ENCODE data around the gene PIP4K2C.
"Not testable (repeated sequence)": the region's sequence is repeated elsewhere in the genome, so short reads cannot be mapped to it uniquely, and the experiment has no call there.

The PIP4K2C gene

GRCh38 chr12:57623811-57624390, 32.9 kb downstream of the PIP4K2C start:
- no peak for DNase-seq

- no peak for DNase-seq
Measured at GRCh38 chr12:57624441-57625220, 33.6 kb downstream of the PIP4K2C start.

- no peak for DNase-seq
Measured at GRCh38 chr12:57625261-57626032, 34.5 kb downstream of the PIP4K2C start.

- no peak for DNase-seq
Measured at GRCh38 chr12:57626111-57626920, 35.3 kb downstream of the PIP4K2C start.

- DNase-seq, result no peak
Measured at GRCh38 chr12:57626921-57627445, 36.0 kb downstream of the PIP4K2C start.

GRCh38 chr12:57627501-57628279, 36.7 kb downstream of the PIP4K2C start:
- no peak for DNase-seq

- no peak for DNase-seq
Measured at GRCh38 chr12:57628280-57629191, 37.5 kb downstream of the PIP4K2C start.

GRCh38 chr12:57629897-57630471, 39.0 kb downstream of the PIP4K2C start:
- DNase-seq, result no peak

GRCh38 chr12:57630891-57631433, 40.0 kb downstream of the PIP4K2C start:
- DNase-seq, result no peak

GRCh38 chr12:57631566-57632072, 40.6 kb downstream of the PIP4K2C start:
- no peak for DNase-seq

- peak; percentile 33 for DNase-seq
Measured at GRCh38 chr12:57632073-57632957, 41.3 kb downstream of the PIP4K2C start.

- DNase-seq, result peak; percentile 85
Measured at GRCh38 chr12:57632958-57633840, 42.2 kb downstream of the PIP4K2C start, which contains the start of gene B4GALNT1. Gene B4GALNT1 (minus strand): TSS chr12:57633201. CDS start chr12:57632132, 1,069 bp downstream.

GRCh38 chr12:57636731-57637130, 45.7 kb downstream of the PIP4K2C start:
- DNase-seq, result not testable (repeated sequence)

GRCh38 chr12:57637364-57637763, 46.4 kb downstream of the PIP4K2C start:
- DNase-seq, result no peak

GRCh38 chr12:57638096-57638495, 47.1 kb downstream of the PIP4K2C start:
- no peak for DNase-seq

- DNase-seq, result no peak
Measured at GRCh38 chr12:57640175-57641042, 49.4 kb downstream of the PIP4K2C start.
